Natural killer cell (primary cell): ENCODE data around the gene DDX31. TPM values are rescaled to one million over a fixed set of nuclear protein-coding genes. Genes with fewer than 3 reads are reported as not detected.

Experiments
- ATAC-seq, 3 donors: fragments of 150-1000 bp in 2 of 3; fragments of 200-7000 bp in 1 of 3; cut with Tn5 transposase; 1 replicate in 1 of 3; 2 replicates in 2 of 3; pipeline ENCODE4 v1.10.0; 2021; ENCODE audit warnings: mild to moderate bottlenecking in 2 of 3, moderate library complexity in 2 of 3
- DNase-seq, 2 donors: peaks; one replicate each; pipeline versions ENCODE4 v3.0.0 to v3.0.0-alpha.2; 2013 to 2021; ENCODE audit warnings: mixed read lengths in 1 of 2
- H3K27ac ChIP-seq: one replicate; pipeline ENCODE4 v1.5.1; 2013; ENCODE audit warnings: mild to moderate bottlenecking, low read length
- H3K27me3 ChIP-seq: one replicate; pipeline ENCODE4 v1.6.1; 2013; ENCODE audit warnings: low read length; ENCODE audit not compliant: control insufficient read depth, insufficient read depth
- H3K36me3 ChIP-seq: one replicate; pipeline ENCODE4 v1.6.1; 2013; ENCODE audit warnings: low read length; ENCODE audit not compliant: control insufficient read depth, insufficient read depth
- H3K4me1 ChIP-seq: one replicate; pipeline ENCODE4 v1.6.1; 2013; ENCODE audit warnings: low read length; ENCODE audit not compliant: control insufficient read depth, insufficient read depth
- H3K4me3 ChIP-seq: one replicate; pipeline ENCODE4 v1.5.1; 2013; ENCODE audit warnings: low read length
- H3K9me3 ChIP-seq: one replicate; pipeline ENCODE4 v1.6.1; 2013; ENCODE audit warnings: low read length; ENCODE audit not compliant: control insufficient read depth, insufficient read depth
- H3K27ac Mint-ChIP-seq, 2 donors: one replicate each; pipeline ENCODE4 v1.8.0; 2022; ENCODE audit warnings: mild to moderate bottlenecking in 2 of 2, mixed read lengths in 2 of 2, moderate library complexity in 1 of 2
- H3K27me3 Mint-ChIP-seq, 2 donors: one replicate each; pipeline ENCODE4 v1.8.0; 2022; ENCODE audit warnings: low read depth in 2 of 2, mixed read lengths in 2 of 2
- H3K36me3 Mint-ChIP-seq: one replicate; pipeline ENCODE4 v1.8.0; 2022; ENCODE audit warnings: mixed read lengths
- H3K4me1 Mint-ChIP-seq, 2 donors: one replicate each; pipeline ENCODE4 v1.8.0; 2022; ENCODE audit warnings: mixed read lengths in 2 of 2
- H3K4me3 Mint-ChIP-seq: one replicate; pipeline ENCODE4 v1.8.0; 2022; ENCODE audit warnings: mild to moderate bottlenecking, moderate library complexity, mixed read lengths
- H3K9me3 Mint-ChIP-seq, 2 donors: one replicate each; pipeline ENCODE4 v1.8.0; 2022; ENCODE audit warnings: mixed read lengths in 2 of 2
- CTCF ChIP-seq: fragments of 200-600 bp; IDR thresholded peaks from one replicate; pipeline ENCODE4 v1.8.0; 2022; ENCODE audit warnings: antibody characterized with exemption
- WGBS: methylation state at CpG from one replicate; pipeline ENCODE4 v1.1.7; 2013; ENCODE audit warnings: missing lambda C conversion rate; ENCODE audit not compliant: insufficient coverage; 5-methylcytosine and 5-hydroxymethylcytosine counted together
- intact Hi-C: fragments of 100-400 bp; cut with micrococcal nuclease; formaldehyde crosslinking; loops from one replicate; pipeline ENCODE4 v1.14.2; 2022
- total RNA-seq, 4 donors: library from RNA; stranded (reverse); fragments of 120-200 nt in 1 of 4; gene quantifications; one replicate each; pipeline versions ENCODE4 v1.2.3 to v1.2.4, GENCODE V29; 2013 to 2022

Gene DDX31
- total RNA-seq, 3 donors from 2014 or later (not counting 1 experiment from before 2014, with no cell fraction given), result 6.5 to 12.2 (median 11.5) TPM

DNA sequence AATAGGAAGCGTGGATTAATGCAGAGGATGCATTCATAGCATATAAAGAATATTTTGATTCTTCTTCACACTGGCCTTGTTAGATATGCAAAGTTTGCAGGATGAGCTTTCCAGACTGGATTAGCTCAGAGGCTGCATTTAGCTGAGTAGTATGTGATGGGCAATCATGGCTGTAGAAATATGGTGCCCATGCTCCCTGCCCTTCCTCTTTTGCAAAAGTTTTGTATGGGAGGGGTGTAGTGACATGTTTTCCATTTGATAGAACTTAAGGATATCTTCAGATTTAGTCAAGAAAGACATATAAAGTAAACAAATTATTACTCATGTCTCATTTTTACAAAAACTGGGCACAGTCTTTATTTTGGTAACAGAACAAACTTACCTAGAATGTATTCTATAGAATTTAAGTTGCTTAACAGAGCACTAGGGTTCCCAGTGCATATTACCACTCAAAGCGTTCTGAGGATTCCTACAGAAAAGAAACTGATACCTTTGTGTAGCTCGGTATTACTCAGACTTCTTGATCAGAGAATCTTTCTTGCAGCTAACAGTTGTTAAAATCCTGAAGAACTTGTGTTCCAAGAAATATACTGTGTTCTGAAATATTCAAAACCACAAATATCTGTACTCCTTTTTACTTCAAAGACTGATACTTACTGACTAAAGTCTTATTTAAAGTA is 10.3 kb upstream of the DDX31 start:
- intact Hi-C loops, result loop anchor here (10.0 kb wide), 2 partner anchors 225 to 265 kb away; partner anchors contain the start of gene CFAP77
- no peak for DNase-seq
- WGBS, result 53% methylated on average over 3 of the region's 3 CpGs
- Mint-ChIP-seq H3K4me1 (peaks cover 12 to 20% of the 10 kb centered on the region in 2 donors), H3K27me3 (no peaks in the 10 kb centered on the region), H3K4me3 (no peak overlapping the region), H3K27ac (no peak overlapping the region), H3K36me3 (peaks cover 11% of the 10 kb centered on the region), H3K9me3 (no peaks in the 10 kb centered on the region)
- Histone ChIP-seq H3K4me3 (no peak overlapping the region), H3K4me1 (no peaks in the 10 kb centered on the region), H3K9me3 (no peaks in the 10 kb centered on the region), H3K27ac (no peak overlapping the region), H3K27me3 (no peaks in the 10 kb centered on the region), H3K36me3 (peaks cover 39% of the 10 kb centered on the region)
- no peak for ATAC-seq
- TF ChIP-seq CTCF, result no peak

GRCh38 chr9:132677976-132678375 is 8.2 kb upstream of the DDX31 start:
- Histone ChIP-seq H3K4me3 (no peak overlapping the region), H3K27ac (no peak overlapping the region), H3K36me3 (peaks cover 26% of the 10 kb centered on the region), H3K4me1 (peaks cover 3% of the 10 kb centered on the region), H3K27me3 (no peaks in the 10 kb centered on the region), H3K9me3 (no peaks in the 10 kb centered on the region)
- intact Hi-C loops, result loop anchor here (10.0 kb wide), 2 partner anchors 227 to 263 kb away; partner anchors contain the start of gene CFAP77
- H3K4me3 Mint-ChIP-seq, result no peak overlapping the region
- H3K4me1 Mint-ChIP-seq, result peaks cover 23 to 27% of the 10 kb centered on the region in 2 donors
- no peak for ATAC-seq
- no peaks in the 10 kb centered on the region for H3K9me3 Mint-ChIP-seq
- H3K27me3 Mint-ChIP-seq, result no peaks in the 10 kb centered on the region
- no peak for DNase-seq
- no peak overlapping the region for H3K27ac Mint-ChIP-seq
- 97% methylated on average over 8 of the region's 8 CpGs for WGBS
- H3K36me3 Mint-ChIP-seq, result peaks cover 11% of the 10 kb centered on the region
- TF ChIP-seq CTCF, result no peak

DNA sequence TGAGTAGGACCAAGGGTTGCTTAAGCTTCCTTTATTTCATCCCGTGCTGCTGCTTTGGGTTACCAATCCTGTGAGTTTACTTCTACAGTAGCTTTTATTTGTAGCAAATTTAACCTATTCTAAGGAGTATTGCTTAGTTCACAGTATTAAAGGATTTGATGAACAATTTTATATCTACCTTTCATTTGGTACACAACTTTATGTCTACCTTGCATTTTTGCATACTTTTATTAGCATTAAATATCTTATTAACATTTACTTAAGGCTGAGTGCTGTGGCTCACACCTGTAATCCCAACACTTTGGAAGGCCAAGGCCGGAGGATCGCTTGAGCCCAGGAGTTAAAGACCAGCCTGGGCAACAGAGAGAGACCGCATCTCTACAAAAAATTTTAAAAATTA is 4.7 kb upstream of the DDX31 start:
- Histone ChIP-seq H3K36me3 (peaks cover 17% of the 10 kb centered on the region), H3K27me3 (no peaks in the 10 kb centered on the region), H3K4me3 (no peak overlapping the region), H3K9me3 (no peaks in the 10 kb centered on the region), H3K4me1 (peaks cover 12% of the 10 kb centered on the region), H3K27ac (no peak overlapping the region)
- no peak overlapping the region for H3K4me3 Mint-ChIP-seq
- DNase-seq (no peak), ATAC-seq (no peak)
- H3K36me3 Mint-ChIP-seq, result peaks cover 8% of the 10 kb centered on the region
- intact Hi-C loops, result loop anchor here (5.0 to 10.0 kb wide), 3 partner anchors 128 to 260 kb away; partner anchors contain the start of gene CFAP77
- no peak overlapping the region for H3K27ac Mint-ChIP-seq
- WGBS, result 93% methylated on average over 4 of the region's 4 CpGs
- no peak for TF ChIP-seq CTCF
- H3K9me3 Mint-ChIP-seq, result no peaks in the 10 kb centered on the region
- H3K4me1 Mint-ChIP-seq, result peaks cover 41 to 44% of the 10 kb centered on the region in 2 donors
- no peaks in the 10 kb centered on the region for H3K27me3 Mint-ChIP-seq
